H54 (cell line): ENCODE measurements around the gene CCNDBP1.
"Not testable (repeated sequence)": the region's sequence is repeated elsewhere in the genome, so short reads cannot be mapped to it uniquely, and the experiment has no call there.

ENCODE experiments used
- DNase-seq: peaks from one replicate; pipeline ENCODE4 v3.0.0; 2011; ENCODE audit warnings: low spot score, mixed read lengths; ENCODE audit not compliant: insufficient read length
- FAIRE-seq: peaks from 3 replicates; lab custom pipeline; 2011; peaks lifted over from hg19 to GRCh38; lab: Jason Lieb, UNC
- POLR2A ChIP-seq: IDR thresholded peaks from 2 replicates; pipeline ENCODE4 v1.6.1; 2011; ENCODE audit warnings: low read depth, mild to moderate bottlenecking, low read length

Gene CCNDBP1

GRCh38 chr15:43218908-43219706 is 33.9 kb downstream of the CCNDBP1 start:
- TF ChIP-seq POLR2A: no peak
- no peak for FAIRE-seq
- no peak for DNase-seq

- no peak for FAIRE-seq
- no peak for TF ChIP-seq POLR2A
- DNase-seq: no peak
These were observed 35.0 kb downstream of the CCNDBP1 start for GRCh38 chr15:43219929-43220928.

- TF ChIP-seq POLR2A: no peak
- DNase-seq (no peak), FAIRE-seq (no peak)
These were observed 35.8 kb downstream of the CCNDBP1 start, which contains the start of gene EPB42 for GRCh38 chr15:43220991-43221403. Gene EPB42, minus strand, starts transcription at chr15:43221018. Its CDS starts 193 bp downstream, at chr15:43220825.

- no peak for DNase-seq
- no peak for TF ChIP-seq POLR2A
- FAIRE-seq: no peak
These were observed 36.2 kb downstream of the CCNDBP1 start for GRCh38 chr15:43221422-43221821.

- FAIRE-seq: peak; percentile 95
- DNase-seq: peak; percentile 66
- no peak for TF ChIP-seq POLR2A
These were observed 40.2 kb downstream of the CCNDBP1 start for GRCh38 chr15:43225201-43225949.

GRCh38 chr15:43225950-43226255 is 40.7 kb downstream of the CCNDBP1 start:
- not testable (repeated sequence) for DNase-seq, FAIRE-seq

- DNase-seq: no peak
- FAIRE-seq: no peak
- TF ChIP-seq POLR2A: no peak
These were observed 41.5 kb downstream of the CCNDBP1 start for GRCh38 chr15:43226436-43227305.

- no peak for TF ChIP-seq POLR2A
- FAIRE-seq (no peak), DNase-seq (no peak)
These were observed 44.8 kb downstream of the CCNDBP1 start for GRCh38 chr15:43229977-43230376.

GRCh38 chr15:43230640-43231115 is 45.5 kb downstream of the CCNDBP1 start:
- TF ChIP-seq POLR2A: no peak
- no peak for FAIRE-seq
- DNase-seq: no peak

GRCh38 chr15:43232289-43232874 is 47.2 kb downstream of the CCNDBP1 start:
- FAIRE-seq: no peak

GRCh38 chr15:43235536-43235935 is 50.3 kb downstream of the CCNDBP1 start:
- no peak for TF ChIP-seq POLR2A
- FAIRE-seq (no peak), DNase-seq (no peak)

More at GRCh38 chr15:43232289-43232874, 47.2 kb downstream of the CCNDBP1 start:
- TF ChIP-seq POLR2A: no peak
- no peak for DNase-seq

GRCh38 chr15:43237842-43238470 is 52.8 kb downstream of the CCNDBP1 start:
- TF ChIP-seq POLR2A: no peak
- FAIRE-seq: no peak
- no peak for DNase-seq
